Kidney (tissue), 14 donors: ENCODE measurements around the gene CASS4. TPM values are rescaled to one million over a fixed set of nuclear protein-coding genes. Genes with fewer than 3 reads are reported as not detected.
"Not testable (repeated sequence)": the region's sequence is repeated elsewhere in the genome, so short reads cannot be mapped to it uniquely, and the experiment has no call there.

Experiments
- DNase-seq, 5 donors: peaks; one replicate each; pipeline ENCODE4 v3.0.0-alpha.2; 2013 to 2020
- FAIRE-seq: peaks from 2 replicates; lab custom pipeline; 2012; peaks lifted over from hg19 to GRCh38; lab: Jason Lieb, UNC
- H3K27ac ChIP-seq, 2 donors: one replicate each; pipeline ENCODE4 v1.7.0; 2013; ENCODE audit warnings: low read depth in 2 of 2, low read length in 2 of 2, inconsistent platforms in 1 of 2
- H3K27me3 ChIP-seq: one replicate; pipeline ENCODE4 v1.7.1; 2013; ENCODE audit warnings: low read length, inconsistent platforms; ENCODE audit not compliant: control insufficient read depth, insufficient read depth
- H3K36me3 ChIP-seq, 3 donors: one replicate each; pipeline versions ENCODE4 v1.7.0 to v1.7.1; 2013; ENCODE audit warnings: low read length in 3 of 3, control low read depth in 1 of 3, inconsistent platforms in 1 of 3; ENCODE audit not compliant: insufficient read depth in 3 of 3, control insufficient read depth in 2 of 3
- H3K4me1 ChIP-seq, 3 donors: one replicate each; pipeline versions ENCODE4 v1.7.0 to v1.7.1; 2013; ENCODE audit warnings: low read length in 3 of 3, inconsistent platforms in 1 of 3, low read depth in 1 of 3; ENCODE audit not compliant: control insufficient read depth in 2 of 3, insufficient read depth in 2 of 3
- H3K4me3 ChIP-seq, 3 donors: one replicate each; pipeline versions ENCODE4 v1.7.0 to v1.8.1; 2013; ENCODE audit warnings: low read length in 3 of 3, control low read depth in 1 of 3, inconsistent platforms in 1 of 3
- H3K9ac ChIP-seq, 3 donors: one replicate each; pipeline versions ENCODE4 v1.7.0 to v1.7.1; 2013; ENCODE audit warnings: low read length in 3 of 3, control low read depth in 1 of 3, inconsistent platforms in 1 of 3
- H3K9me3 ChIP-seq, 3 donors: one replicate each; pipeline versions ENCODE4 v1.7.0 to v1.7.1; 2013; ENCODE audit warnings: low read length in 3 of 3, control low read depth in 1 of 3, inconsistent platforms in 1 of 3; ENCODE audit not compliant: control insufficient read depth in 2 of 3, insufficient read depth in 1 of 3
- CTCF ChIP-seq: IDR thresholded peaks from 3 replicates; pipeline ENCODE4 v1.5.1; 2012; ENCODE audit warnings: mild to moderate bottlenecking, moderate library complexity, borderline replicate concordance; ENCODE audit not compliant: insufficient read depth; ENCODE audit errors: extremely low read depth
- intact Hi-C: fragments of 100-400 bp; cut with DNase I; formaldehyde crosslinking; loops from one replicate; pipeline ENCODE4 v1.11.1; 2022
- polyA plus RNA-seq: library from polyadenylated mRNA; stranded (reverse); fragments of 350-450 nt; fragmentation: Illumina TruSeq; extraction: RNeasy Lipid Tissue Mini Kit (QIAGEN cat#74804); gene quantifications from one replicate; pipeline ENCODE4 v1.2.3, GENCODE V29; 2014; ENCODE audit warnings: low read depth, low replicate concordance; ENCODE audit not compliant: insufficient read depth
- total RNA-seq: library from RNA; stranded (reverse); fragmentation: NEBNext Ultra II Directional; extraction: Animal tissue kit (Norgen Biotek cat#: 25700); gene quantifications from one replicate; pipeline ENCODE4 v1.2.1, GENCODE V29; 2021
- donor health status: control.
- donor health status: control.
- donor health status: control.
- donor health status: control.
- donor health status: control.
- donor health status: DM: yes; HTN: yes; CAD: no.
- donor health status: Normal renal cell carcinoma (clear cell type).

The CASS4 gene
- total and polyA plus RNA-seq, 2 donors from 2014 or later = 0.22 to 3.0 TPM

- H3K4me3 ChIP-seq = no peak overlapping the region
- FAIRE-seq (no peak), DNase-seq (peak in 2 of 5 donors; percentile 35 to 80)
- no peaks in the 10 kb centered on the region for H3K9me3 ChIP-seq
- H3K9ac ChIP-seq = no peak overlapping the region
- peaks cover 3 to 24% (median 17%) of the 10 kb centered on the region in 3 donors for H3K36me3 ChIP-seq
- H3K27me3 ChIP-seq = no peaks in the 10 kb centered on the region
- intact Hi-C loops = no loop called here
- no peak for TF ChIP-seq CTCF
- peaks cover 0 to 3% (median 0%) of the 10 kb centered on the region in 3 donors for H3K4me1 ChIP-seq
- H3K27ac ChIP-seq = peak overlapping the region in 1 of 2 donors; percentile 52
These were observed 2.5 kb upstream of the CASS4 start for GRCh38 chr20:56409521-56409920.

DNA sequence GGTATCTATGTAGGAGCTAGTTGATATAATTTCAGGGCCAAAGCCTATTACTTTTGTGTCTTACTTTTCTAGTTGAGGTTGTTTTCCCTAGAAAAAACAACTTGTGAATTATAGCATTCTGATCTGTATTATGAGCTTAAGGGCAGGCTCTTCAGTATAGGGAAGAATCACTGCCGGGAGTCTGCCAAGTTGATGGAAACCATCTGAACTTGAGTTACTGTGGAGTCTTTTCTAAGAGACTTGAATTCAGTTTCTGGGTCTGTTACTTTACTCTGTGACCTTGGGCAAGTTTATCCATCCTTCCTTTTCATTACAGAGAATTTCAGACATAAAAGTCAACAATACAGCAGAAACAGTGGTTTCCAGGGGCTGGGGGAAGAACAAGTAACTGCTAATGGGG is 2.1 kb upstream of the CASS4 start:
- FAIRE-seq (no peak), DNase-seq (peak in 3 of 5 donors; percentile 19 to 81 (median 58))
- TF ChIP-seq CTCF = no peak
- Histone ChIP-seq H3K9ac (no peak overlapping the region), H3K27ac (peak overlapping the region in 1 of 2 donors; percentile 52), H3K9me3 (no peaks in the 10 kb centered on the region), H3K4me3 (no peak overlapping the region), H3K27me3 (no peaks in the 10 kb centered on the region), H3K4me1 (peaks cover 0 to 3% (median 0%) of the 10 kb centered on the region in 3 donors), H3K36me3 (peaks cover 3 to 24% (median 17%) of the 10 kb centered on the region in 3 donors)
- intact Hi-C loops = no loop called here

GRCh38 chr20:56411287-56411686 is 773 bp upstream of the CASS4 start:
- Histone ChIP-seq H3K4me3 (peak overlapping the region in 1 of 3 donors; percentile 32), H3K27ac (peak overlapping the region; percentile 2 to 68), H3K36me3 (peaks cover 3 to 12% (median 10%) of the 10 kb centered on the region in 3 donors)
- H3K9ac ChIP-seq, H3K27me3 ChIP-seq, H3K9me3 ChIP-seq, FAIRE-seq, intact Hi-C loops, DNase-seq, H3K4me1 ChIP-seq: not testable (repeated sequence)

DNA sequence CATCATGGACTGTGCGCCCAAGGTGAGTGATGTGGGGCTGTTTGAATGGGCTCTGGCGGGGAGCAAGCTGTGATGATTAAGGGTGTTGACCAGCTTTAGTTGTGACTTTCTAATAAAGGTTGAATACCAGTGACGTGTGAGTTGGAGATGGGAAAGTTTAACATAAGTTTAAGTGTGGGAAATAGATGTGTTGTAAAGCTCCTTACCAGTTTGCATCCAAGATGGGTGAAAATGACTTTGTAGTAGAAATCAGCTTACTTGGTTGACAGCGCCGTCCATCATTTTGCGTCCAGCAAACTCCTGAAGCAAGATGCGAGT is 372 bp downstream of the CASS4 start:
- TF ChIP-seq CTCF = no peak
- peak overlapping the region in 1 of 3 donors; percentile 12 for H3K9ac ChIP-seq
- H3K27ac ChIP-seq = peak overlapping the region; percentile 55 to 68
- H3K4me1 ChIP-seq = peaks cover 0 to 3% (median 0%) of the 10 kb centered on the region in 3 donors
- no peaks in the 10 kb centered on the region for H3K9me3 ChIP-seq
- intact Hi-C loops = no loop called here
- H3K4me3 ChIP-seq = peak overlapping the region; percentile 32 to 40 (median 35)
- DNase-seq (no peak), FAIRE-seq (no peak)
- no peaks in the 10 kb centered on the region for H3K27me3 ChIP-seq
- peaks cover 2 to 5% (median 2%) of the 10 kb centered on the region in 3 donors for H3K36me3 ChIP-seq
